SK-N-SH (cell line): ENCODE measurements around the gene PROP1. TPM values are rescaled to one million over a fixed set of nuclear protein-coding genes. Genes with fewer than 3 reads are reported as not detected.

Source experiments
- CTCF ChIA-PET: fragments of 300-600, 350-600 bp; formaldehyde crosslinking; extraction: SDS; loops from one replicate; lab custom pipeline; 2021; lab: Yijun Ruan, JAX
- POLR2A ChIA-PET: fragments of 350-600 bp; sonication (Branson Sonifier 250); formaldehyde crosslinking; extraction: SDS; loops from one replicate; lab custom pipeline; 2020; ENCODE audit warnings: antibody characterized with exemption, inconsistent platforms; lab: Yijun Ruan, JAX
- DNase-seq: peaks from one replicate; pipeline ENCODE4 v3.0.0; 2012
- H2AFZ ChIP-seq: fragments of 200-600 bp; sonication (generic); 2 replicates; pipeline ENCODE4 v1.8.1; 2016; ENCODE audit warnings: antibody characterized with exemption, mild to moderate bottlenecking, low read depth
- H3F3A ChIP-seq: fragments of 200-600 bp; sonication (generic); replicated peaks from 2 replicates; pipeline ENCODE3; 2016; ENCODE audit warnings: antibody characterized with exemption, mild to moderate bottlenecking; ENCODE audit not compliant: insufficient read depth
- H3K27ac ChIP-seq, 2 experiments: fragments of 200-500 bp in 1 of 2; fragments of 200-600 bp in 1 of 2; sonication (Bioruptor generic) in 1 of 2; sonication (generic), shearing (Covaris generic) in 1 of 2; 2 replicates each; pipeline versions ENCODE4 v1.5.1 to v1.6.1; 2014 to 2016; ENCODE audit warnings: low read depth in 2 of 2, inconsistent platforms in 1 of 2, low read length in 1 of 2, mild to moderate bottlenecking in 1 of 2, mixed read lengths in 1 of 2
- H3K27me3 ChIP-seq: fragments of 200-600 bp; sonication (generic), shearing (Covaris generic); 2 replicates; pipeline ENCODE4 v1.6.1; 2016; ENCODE audit warnings: mixed run types; ENCODE audit not compliant: insufficient read depth
- H3K36me3 ChIP-seq, 2 experiments: fragments of 200-500 bp in 1 of 2; fragments of 200-600 bp in 1 of 2; sonication (Bioruptor generic) in 1 of 2; sonication (generic) in 1 of 2; replicated peaks in 1 of 2; 2 replicates each; pipeline versions ENCODE3 to v1.5.1; 2014 to 2016; ENCODE audit warnings: low read length in 1 of 2, mild to moderate bottlenecking in 1 of 2; ENCODE audit not compliant: insufficient read depth in 2 of 2, control insufficient read depth in 1 of 2
- H3K4me1 ChIP-seq, 2 experiments: fragments of 200-500 bp in 1 of 2; fragments of 200-600 bp in 1 of 2; sonication (Bioruptor generic) in 1 of 2; sonication (generic), shearing (Covaris generic) in 1 of 2; 2 replicates each; pipeline versions ENCODE4 v1.5.1 to v1.6.1; 2014 to 2016; ENCODE audit warnings: low read depth in 1 of 2, low read length in 1 of 2, mixed run types in 1 of 2; ENCODE audit not compliant: insufficient read depth in 2 of 2, control insufficient read depth in 1 of 2
- H3K4me2 ChIP-seq: fragments of 200-600 bp; sonication (generic), shearing (Covaris generic); 2 replicates; pipeline ENCODE4 v1.6.1; 2017; ENCODE audit warnings: mixed run types
- H3K4me3 ChIP-seq, 2 experiments: fragments of 200-500 bp in 1 of 2; fragments of 200-600 bp in 1 of 2; sonication (Bioruptor generic) in 1 of 2; sonication (generic), shearing (Covaris generic) in 1 of 2; 2 replicates each; pipeline versions ENCODE4 v1.5.1 to v1.8.1; 2014 to 2016; ENCODE audit warnings: low read depth in 2 of 2, inconsistent platforms in 1 of 2, low read length in 1 of 2, mild to moderate bottlenecking in 1 of 2, mixed read lengths in 1 of 2, moderate library complexity in 1 of 2
- H3K79me2 ChIP-seq: fragments of 200-600 bp; sonication (generic); 2 replicates; pipeline ENCODE4 v1.8.1; 2017; ENCODE audit warnings: mild to moderate bottlenecking; ENCODE audit not compliant: insufficient read depth
- H3K9ac ChIP-seq: fragments of 200-600 bp; sonication (generic); 2 replicates; pipeline ENCODE4 v1.6.1; 2017; ENCODE audit warnings: mixed run types
- H3K9me2 ChIP-seq: fragments of 200-600 bp; sonication (generic); 2 replicates; pipeline ENCODE4 v1.6.1; 2017; ENCODE audit warnings: mixed run types
- H3K9me3 ChIP-seq: fragments of 200-600 bp; sonication (generic); 2 replicates; pipeline ENCODE4 v1.6.1; 2017; ENCODE audit warnings: mixed run types, mild to moderate bottlenecking, moderate library complexity
- H4K20me1 ChIP-seq: fragments of 200-600 bp; sonication (generic); 2 replicates; pipeline ENCODE4 v1.6.1; 2017; ENCODE audit warnings: mild to moderate bottlenecking, mixed run types; ENCODE audit not compliant: insufficient read depth
- CHD2 ChIP-seq: fragments of 150-350 bp; IDR thresholded peaks from 2 replicates; pipeline ENCODE4 v1.6.1; 2018; ENCODE audit warnings: low read length; ENCODE audit not compliant: partially characterized antibody
- ELF1 ChIP-seq: IDR thresholded peaks from 2 replicates; pipeline ENCODE4 v1.4.0; 2012
- GABPA ChIP-seq: IDR thresholded peaks from 2 replicates; pipeline ENCODE4 v1.4.0; 2012; ENCODE audit warnings: low read depth, mild to moderate bottlenecking
- GATA2 ChIP-seq: sonication (generic); formaldehyde crosslinking; IDR thresholded peaks from 2 replicates; pipeline ENCODE4 v1.5.0; 2020; ENCODE audit warnings: mild to moderate bottlenecking, missing genetic modification reagents
- MEF2A ChIP-seq: IDR thresholded peaks from 2 replicates; pipeline ENCODE4 v1.4.0; 2012; ENCODE audit warnings: low read depth, borderline replicate concordance
- MXI1 ChIP-seq: IDR thresholded peaks from 2 replicates; pipeline ENCODE4 v1.6.1; 2012; ENCODE audit warnings: mild to moderate bottlenecking, low read depth, low read length, improper control_type of control experiment
- NFIC ChIP-seq: IDR thresholded peaks from 2 replicates; pipeline ENCODE4 v1.4.0; 2012; ENCODE audit warnings: borderline replicate concordance
- NRF1 ChIP-seq: IDR thresholded peaks from 2 replicates; pipeline ENCODE4 v1.6.1; 2012; ENCODE audit warnings: low read depth, mild to moderate bottlenecking, low read length
- POLR2AphosphoS5 ChIP-seq: IDR thresholded peaks from 2 replicates; pipeline ENCODE4 v1.6.1; 2012; ENCODE audit warnings: low read depth, low read length
- RCOR1 ChIP-seq: fragments of 150-350 bp; IDR thresholded peaks from 2 replicates; pipeline ENCODE4 v1.6.1; 2017; ENCODE audit warnings: antibody characterized with exemption, low read length
- RFX5 ChIP-seq: IDR thresholded peaks from 2 replicates; pipeline ENCODE4 v1.6.1; 2012; ENCODE audit warnings: mild to moderate bottlenecking, improper control_type of control experiment, low read length
- RXRA ChIP-seq: IDR thresholded peaks from 2 replicates; pipeline ENCODE4 v1.4.0; 2012; ENCODE audit warnings: low read depth, mild to moderate bottlenecking, borderline replicate concordance
- SIN3A ChIP-seq: IDR thresholded peaks from 2 replicates; pipeline ENCODE4 v1.6.1; 2012; ENCODE audit warnings: low read depth, mild to moderate bottlenecking, low read length, moderate library complexity, borderline replicate concordance
- SMC3 ChIP-seq: IDR thresholded peaks from 2 replicates; pipeline ENCODE4 v1.6.1; 2012; ENCODE audit warnings: low read depth, low read length, improper control_type of control experiment
- TAF1 ChIP-seq: IDR thresholded peaks from 2 replicates; pipeline ENCODE4 v1.6.1; 2012; ENCODE audit warnings: low read depth, mild to moderate bottlenecking, low read length, moderate library complexity, borderline replicate concordance
- TEAD4 ChIP-seq: IDR thresholded peaks from 2 replicates; pipeline ENCODE4 v1.4.0; 2012; ENCODE audit warnings: mild to moderate bottlenecking, borderline replicate concordance; ENCODE audit not compliant: insufficient read depth
- YY1 ChIP-seq: IDR thresholded peaks from 2 replicates; pipeline ENCODE4 v1.4.0; 2012; ENCODE audit warnings: low read depth, mild to moderate bottlenecking
- WGBS: methylation state at CpG from one replicate; pipeline ENCODE4 v1.1.6; 2017; ENCODE audit warnings: low lambda C conversion rate; 5-methylcytosine and 5-hydroxymethylcytosine counted together
- polyA plus RNA-seq, 3 experiments: library from polyadenylated mRNA; depleted of rRNA; stranded (reverse); fragments of >200 nt; gene quantifications; 2 replicates each; pipeline ENCODE4 v1.2.3, GENCODE V29; 2012
- TF ChIP-seq, protein P1 (sequence below): fragments of 150-350 bp; IDR thresholded peaks from 2 replicates; pipeline ENCODE4 v1.6.1; 2016; ENCODE audit warnings: mild to moderate bottlenecking, low read depth, low read length
- TF ChIP-seq, protein P2 (sequence below): fragments of 200-600 bp; sonication (generic); IDR thresholded peaks from 2 replicates; pipeline ENCODE4 v1.6.1; 2017; ENCODE audit warnings: antibody characterized with exemption, mild to moderate bottlenecking, moderate library complexity
- TF ChIP-seq, protein P3 (sequence below): fragments of 150-350 bp; IDR thresholded peaks from 2 replicates; pipeline ENCODE4 v1.6.1; 2017; ENCODE audit warnings: antibody characterized with exemption, low read length, low read depth, borderline replicate concordance

The PROP1 gene
- polyA plus RNA-seq, 1 of the 3 experiments (the other 2 are of a cell fraction): not detected

DNA sequence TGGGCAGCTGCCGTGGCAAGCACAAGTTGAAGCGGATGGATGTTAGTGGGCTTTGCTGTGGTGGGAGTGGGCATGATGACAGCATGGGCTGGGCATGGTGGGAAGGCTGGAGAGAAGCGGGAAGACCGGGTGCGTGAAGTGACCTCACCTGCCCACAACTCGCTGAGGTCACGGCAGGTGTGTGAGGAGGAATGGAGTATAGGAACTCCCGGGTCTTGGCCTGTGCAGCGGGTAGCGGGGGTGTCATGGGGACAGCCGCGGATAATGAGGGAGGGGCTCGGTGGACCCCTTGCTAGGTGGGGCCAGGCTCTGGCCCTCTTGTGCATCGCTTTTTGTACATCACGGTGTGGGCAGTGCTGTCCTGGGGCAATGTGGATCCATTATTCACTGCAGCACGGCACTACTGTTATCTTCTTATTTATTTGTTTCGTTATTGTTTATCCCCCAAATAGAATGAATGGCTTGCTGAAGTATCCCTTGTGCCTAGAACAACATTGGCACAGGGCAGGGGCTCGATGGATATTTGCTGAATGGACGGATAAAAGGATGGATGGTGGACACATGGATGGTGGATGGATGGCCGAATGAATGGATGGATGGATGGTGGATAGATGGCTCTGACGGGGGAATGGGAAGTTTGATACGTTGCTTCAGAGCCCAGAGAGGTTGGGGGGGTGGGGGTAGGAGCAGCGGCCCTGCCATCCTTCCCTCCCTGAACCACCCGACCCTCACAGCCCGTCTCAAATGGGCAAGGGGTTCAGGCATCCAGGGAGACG is 14.6 kb downstream of the PROP1 start:
- Histone ChIP-seq H3K4me1 (no peaks in the 10 kb centered on the region), H4K20me1 (no peaks in the 10 kb centered on the region), H3K9ac (no peak overlapping the region), H2AFZ (no peak overlapping the region), H3K27me3 (peaks cover 28% of the 10 kb centered on the region), H3K9me3 (no peaks in the 10 kb centered on the region), H3F3A (no peaks in the 10 kb centered on the region), H3K79me2 (no peaks in the 10 kb centered on the region), H3K27ac (no peak overlapping the region), H3K36me3 (no peaks in the 10 kb centered on the region), H3K4me3 (no peak overlapping the region), H3K4me2 (no peak overlapping the region), H3K9me2 (no peaks in the 10 kb centered on the region)
- TF ChIP-seq, protein P1, sequence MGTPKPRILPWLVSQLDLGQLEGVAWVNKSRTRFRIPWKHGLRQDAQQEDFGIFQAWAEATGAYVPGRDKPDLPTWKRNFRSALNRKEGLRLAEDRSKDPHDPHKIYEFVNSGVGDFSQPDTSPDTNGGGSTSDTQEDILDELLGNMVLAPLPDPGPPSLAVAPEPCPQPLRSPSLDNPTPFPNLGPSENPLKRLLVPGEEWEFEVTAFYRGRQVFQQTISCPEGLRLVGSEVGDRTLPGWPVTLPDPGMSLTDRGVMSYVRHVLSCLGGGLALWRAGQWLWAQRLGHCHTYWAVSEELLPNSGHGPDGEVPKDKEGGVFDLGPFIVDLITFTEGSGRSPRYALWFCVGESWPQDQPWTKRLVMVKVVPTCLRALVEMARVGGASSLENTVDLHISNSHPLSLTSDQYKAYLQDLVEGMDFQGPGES: no peak
- TF ChIP-seq ELF1 (no peak), GABPA (no peak), RXRA (no peak), RCOR1 (no peak), CHD2 (no peak)
- no peak for DNase-seq
- CTCF ChIA-PET: interaction anchor here (0.7 to 2.3 kb wide), 2 partner anchors 13 to 97 kb away, joined by 4 to 5 read pairs; no protein-coding TSS in a partner anchor
- 57% methylated on average over 23 of the region's 26 CpGs for WGBS
- POLR2A ChIA-PET: no interaction called here

DNA sequence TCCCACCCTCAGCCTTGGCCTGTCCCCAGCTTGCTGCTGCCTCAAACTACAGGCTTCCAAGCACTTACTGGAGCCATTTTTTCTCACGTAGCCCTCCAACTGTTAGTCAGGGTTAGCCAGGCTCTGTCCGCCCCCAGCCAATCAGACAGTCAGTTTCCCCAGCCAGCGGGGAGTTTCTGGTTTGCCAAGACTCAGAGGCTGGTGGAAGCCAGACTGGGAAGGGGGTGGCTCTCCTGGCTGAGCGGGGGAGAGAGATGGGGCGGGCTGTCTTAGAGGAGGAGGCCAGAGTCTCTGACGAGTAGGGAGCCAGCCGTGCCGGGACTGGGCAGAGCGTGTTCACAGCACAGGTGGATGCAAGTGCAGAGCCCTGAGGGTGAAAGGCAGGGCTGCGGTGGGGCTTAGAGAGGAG is 15.3 kb downstream of the PROP1 start:
- whole genome bisulfite sequencing: 34% methylated on average over 9 of the region's 10 CpGs
- no peak for DNase-seq
- Histone ChIP-seq H3K36me3 (no peaks in the 10 kb centered on the region), H4K20me1 (no peaks in the 10 kb centered on the region), H2AFZ (no peak overlapping the region), H3K9ac (no peak overlapping the region), H3F3A (no peaks in the 10 kb centered on the region), H3K79me2 (no peaks in the 10 kb centered on the region), H3K9me3 (no peaks in the 10 kb centered on the region), H3K4me1 (no peaks in the 10 kb centered on the region), H3K4me2 (no peak overlapping the region), H3K27ac (no peak overlapping the region), H3K9me2 (no peaks in the 10 kb centered on the region), H3K4me3 (no peak overlapping the region), H3K27me3 (peaks cover 21% of the 10 kb centered on the region)
- TF ChIP-seq GABPA: no peak
- TF ChIP-seq RFX5: no peak
- TF ChIP-seq NFIC: no peak
- TF ChIP-seq TEAD4: no peak
- no peak for TF ChIP-seq RCOR1
- no peak for TF ChIP-seq GATA2 (CRISPR knock-in tag)
- no peak for TF ChIP-seq YY1
- TF ChIP-seq TAF1: no peak
- TF ChIP-seq, protein P2, sequence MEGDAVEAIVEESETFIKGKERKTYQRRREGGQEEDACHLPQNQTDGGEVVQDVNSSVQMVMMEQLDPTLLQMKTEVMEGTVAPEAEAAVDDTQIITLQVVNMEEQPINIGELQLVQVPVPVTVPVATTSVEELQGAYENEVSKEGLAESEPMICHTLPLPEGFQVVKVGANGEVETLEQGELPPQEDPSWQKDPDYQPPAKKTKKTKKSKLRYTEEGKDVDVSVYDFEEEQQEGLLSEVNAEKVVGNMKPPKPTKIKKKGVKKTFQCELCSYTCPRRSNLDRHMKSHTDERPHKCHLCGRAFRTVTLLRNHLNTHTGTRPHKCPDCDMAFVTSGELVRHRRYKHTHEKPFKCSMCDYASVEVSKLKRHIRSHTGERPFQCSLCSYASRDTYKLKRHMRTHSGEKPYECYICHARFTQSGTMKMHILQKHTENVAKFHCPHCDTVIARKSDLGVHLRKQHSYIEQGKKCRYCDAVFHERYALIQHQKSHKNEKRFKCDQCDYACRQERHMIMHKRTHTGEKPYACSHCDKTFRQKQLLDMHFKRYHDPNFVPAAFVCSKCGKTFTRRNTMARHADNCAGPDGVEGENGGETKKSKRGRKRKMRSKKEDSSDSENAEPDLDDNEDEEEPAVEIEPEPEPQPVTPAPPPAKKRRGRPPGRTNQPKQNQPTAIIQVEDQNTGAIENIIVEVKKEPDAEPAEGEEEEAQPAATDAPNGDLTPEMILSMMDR: no peak
- TF ChIP-seq SMC3: no peak
- TF ChIP-seq SIN3A: no peak
- no peak for TF ChIP-seq MXI1
- TF ChIP-seq MEF2A: no peak
- TF ChIP-seq, protein P1: no peak
- TF ChIP-seq POLR2AphosphoS5: no peak
- TF ChIP-seq, protein P3, sequence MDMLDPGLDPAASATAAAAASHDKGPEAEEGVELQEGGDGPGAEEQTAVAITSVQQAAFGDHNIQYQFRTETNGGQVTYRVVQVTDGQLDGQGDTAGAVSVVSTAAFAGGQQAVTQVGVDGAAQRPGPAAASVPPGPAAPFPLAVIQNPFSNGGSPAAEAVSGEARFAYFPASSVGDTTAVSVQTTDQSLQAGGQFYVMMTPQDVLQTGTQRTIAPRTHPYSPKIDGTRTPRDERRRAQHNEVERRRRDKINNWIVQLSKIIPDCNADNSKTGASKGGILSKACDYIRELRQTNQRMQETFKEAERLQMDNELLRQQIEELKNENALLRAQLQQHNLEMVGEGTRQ: no peak
- no peak for TF ChIP-seq CHD2
- no peak for TF ChIP-seq NRF1
- no peak for TF ChIP-seq RXRA
- CTCF ChIA-PET: interaction anchor here (0.7 kb wide), 1 partner anchor 98 kb away, joined by 4 read pairs; no protein-coding TSS in a partner anchor
- POLR2A ChIA-PET: no interaction called here
